K562 (cell line): ENCODE results near the gene C1orf116. TPM values are rescaled to one million over a fixed set of nuclear protein-coding genes. Genes with fewer than 3 reads are reported as not detected.
A peak's percentile ranks its signal among the peaks of the same experiment; 100 is the strongest.

Experiments used
- MCM5 ChIP-seq: fragments of 450-650 bp; IDR thresholded peaks from 2 replicates; pipeline ENCODE4 v1.6.1; 2016; ENCODE audit warnings: low read depth
- POLR2B ChIP-seq: fragments of 450-650 bp; IDR thresholded peaks from 2 replicates; pipeline ENCODE4 v1.6.1; 2018; ENCODE audit warnings: low read depth; ENCODE audit not compliant: partially characterized antibody
- SMARCC2 ChIP-seq: fragments of 450-650 bp; IDR thresholded peaks from 2 replicates; pipeline ENCODE4 v1.6.1; 2017; ENCODE audit warnings: antibody characterized with exemption, moderate library complexity, mild to moderate bottlenecking, low read depth
- XRCC5 ChIP-seq: fragments of 200-400 bp; formaldehyde crosslinking; IDR thresholded peaks from 2 replicates; pipeline ENCODE4 v1.6.1; 2017; ENCODE audit warnings: low read depth, mild to moderate bottlenecking, low read length
- ZBTB17 ChIP-seq: fragments of 450-650 bp; formaldehyde crosslinking; IDR thresholded peaks from 2 replicates; pipeline ENCODE4 v1.4.0; 2020; ENCODE audit warnings: mild to moderate bottlenecking
- ZNF586 ChIP-seq: fragments of 450-650 bp; formaldehyde crosslinking; conservative IDR thresholded peaks from 2 replicates; pipeline ENCODE4 v1.4.0; 2020; ENCODE audit warnings: mild to moderate bottlenecking, moderate library complexity
- polyA plus RNA-seq, 8 experiments: library from polyadenylated mRNA; depleted of rRNA in 4 of 8; stranded (reverse) in 5 of 8; unstranded in 3 of 8; fragments of >200 nt; fragmentation: Nextera tagmentation in 2 of 8; fragmentation: Illumina TruSeq in 1 of 8; extraction: Ambion mirVana in 2 of 8; extraction: Trizol in 1 of 8; gene quantifications; 2 replicates each; pipeline versions ENCODE4 v1.2.1 to v1.2.3, GENCODE V29; 2011 to 2014; ENCODE audit warnings: inconsistent platforms in 1 of 8, missing spikeins in 1 of 8
- total RNA-seq, 7 experiments: library from RNA; depleted of rRNA in 6 of 7; stranded (reverse); fragments of >200 nt in 6 of 7; fragmentation: Illumina TruSeq in 2 of 7; extraction: Trizol in 2 of 7; gene quantifications; 2 replicates each; pipeline versions ENCODE4 v1.2.1 to v1.2.3, GENCODE V29; 2011 to 2021; ENCODE audit warnings: low replicate concordance in 1 of 7
- TF ChIP-seq, protein P1 (sequence below), 2 experiments: fragments of 450-650 bp; formaldehyde crosslinking in 1 of 2; IDR thresholded peaks; 2 replicates each; pipeline versions ENCODE4 v1.4.0 to v1.6.1; 2014 to 2020; ENCODE audit warnings: mild to moderate bottlenecking in 2 of 2, borderline replicate concordance in 1 of 2, low read depth in 1 of 2
- TF ChIP-seq, protein P2 (sequence below): fragments of 250-450 bp; sonication (Bioruptor Pico); IDR thresholded peaks from 2 replicates; pipeline ENCODE4 v1.8.0; 2021; ENCODE audit warnings: moderate library complexity, mild to moderate bottlenecking, inconsistent platforms
- TF ChIP-seq, protein P3 (sequence below): fragments of 450-650 bp; formaldehyde crosslinking; IDR thresholded peaks from 2 replicates; pipeline ENCODE4 v1.4.0; 2020; ENCODE audit warnings: mild to moderate bottlenecking, moderate library complexity
- TF ChIP-seq, protein P4 (sequence below), 2 experiments: IDR thresholded peaks in 1 of 2; conservative IDR thresholded peaks in 1 of 2; 2 replicates each; pipeline ENCODE4 v1.6.1; 2016; ENCODE audit warnings: low read depth in 2 of 2, mild to moderate bottlenecking in 1 of 2, missing compliant biosample characterization in 1 of 2, missing genetic modification characterization in 1 of 2, moderate library complexity in 1 of 2
- TF ChIP-seq, protein P5 (sequence below): fragments of 250-450 bp; sonication (Bioruptor Pico); IDR thresholded peaks from 2 replicates; pipeline ENCODE4 v1.8.0; 2021; ENCODE audit warnings: moderate library complexity, mild to moderate bottlenecking, inconsistent platforms

Gene C1orf116
- total and polyA plus RNA-seq, 9 of the 15 experiments (the other 6 are each of a cell fraction or from before 2014, with no cell fraction given) = 0.62 to 3.0 (median 0.95) TPM

DNA sequence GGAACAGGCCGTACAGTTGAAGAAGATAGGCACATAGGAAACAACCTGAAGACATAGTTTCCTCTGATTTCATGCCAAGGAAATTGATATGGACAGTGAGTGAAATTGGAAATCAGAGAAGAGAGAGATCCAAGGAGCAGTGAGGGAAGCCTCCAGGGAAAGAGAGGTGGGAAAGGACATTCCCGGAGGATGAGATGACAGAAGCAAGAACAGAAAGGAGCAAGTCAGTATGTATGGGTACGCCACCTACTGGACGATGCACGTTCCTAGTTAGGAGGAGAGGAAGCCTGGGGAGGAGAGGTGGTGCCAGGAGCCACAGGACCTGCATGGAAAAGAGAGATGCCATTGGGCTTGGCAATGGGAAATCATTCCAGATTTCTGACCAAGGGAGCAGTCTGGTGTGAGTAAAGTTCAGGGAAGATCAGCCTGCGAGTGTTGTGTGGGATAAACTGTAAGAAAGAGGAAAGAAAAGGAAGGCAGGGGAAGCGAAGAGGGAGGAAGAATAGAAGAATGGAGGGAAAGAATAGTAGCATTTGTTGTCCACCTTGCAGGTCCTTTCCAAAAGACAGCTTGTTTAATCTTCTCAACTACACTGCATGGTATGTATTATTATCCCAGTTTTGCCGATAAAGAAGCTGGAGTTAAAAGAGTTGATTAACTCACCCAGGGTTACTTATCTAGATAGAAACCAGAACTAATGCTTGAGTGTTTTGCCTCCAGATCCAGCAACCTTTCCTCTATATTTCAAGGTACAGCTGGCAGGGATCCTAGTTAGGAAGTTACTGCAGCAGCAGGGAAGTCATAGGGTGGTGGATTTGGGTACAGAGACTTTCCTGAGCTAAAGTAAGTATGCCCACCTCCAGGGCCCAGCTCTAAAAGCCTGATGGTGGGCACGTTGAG lies 27.4 kb downstream of the C1orf116 start (continued):
- TF ChIP-seq, protein P1, sequence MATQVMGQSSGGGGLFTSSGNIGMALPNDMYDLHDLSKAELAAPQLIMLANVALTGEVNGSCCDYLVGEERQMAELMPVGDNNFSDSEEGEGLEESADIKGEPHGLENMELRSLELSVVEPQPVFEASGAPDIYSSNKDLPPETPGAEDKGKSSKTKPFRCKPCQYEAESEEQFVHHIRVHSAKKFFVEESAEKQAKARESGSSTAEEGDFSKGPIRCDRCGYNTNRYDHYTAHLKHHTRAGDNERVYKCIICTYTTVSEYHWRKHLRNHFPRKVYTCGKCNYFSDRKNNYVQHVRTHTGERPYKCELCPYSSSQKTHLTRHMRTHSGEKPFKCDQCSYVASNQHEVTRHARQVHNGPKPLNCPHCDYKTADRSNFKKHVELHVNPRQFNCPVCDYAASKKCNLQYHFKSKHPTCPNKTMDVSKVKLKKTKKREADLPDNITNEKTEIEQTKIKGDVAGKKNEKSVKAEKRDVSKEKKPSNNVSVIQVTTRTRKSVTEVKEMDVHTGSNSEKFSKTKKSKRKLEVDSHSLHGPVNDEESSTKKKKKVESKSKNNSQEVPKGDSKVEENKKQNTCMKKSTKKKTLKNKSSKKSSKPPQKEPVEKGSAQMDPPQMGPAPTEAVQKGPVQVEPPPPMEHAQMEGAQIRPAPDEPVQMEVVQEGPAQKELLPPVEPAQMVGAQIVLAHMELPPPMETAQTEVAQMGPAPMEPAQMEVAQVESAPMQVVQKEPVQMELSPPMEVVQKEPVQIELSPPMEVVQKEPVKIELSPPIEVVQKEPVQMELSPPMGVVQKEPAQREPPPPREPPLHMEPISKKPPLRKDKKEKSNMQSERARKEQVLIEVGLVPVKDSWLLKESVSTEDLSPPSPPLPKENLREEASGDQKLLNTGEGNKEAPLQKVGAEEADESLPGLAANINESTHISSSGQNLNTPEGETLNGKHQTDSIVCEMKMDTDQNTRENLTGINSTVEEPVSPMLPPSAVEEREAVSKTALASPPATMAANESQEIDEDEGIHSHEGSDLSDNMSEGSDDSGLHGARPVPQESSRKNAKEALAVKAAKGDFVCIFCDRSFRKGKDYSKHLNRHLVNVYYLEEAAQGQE (IDR thresholded peaks at IDR 0.05; ENCODE audit: borderline replicate concordance) = peak; percentile 31; the same call in 1 of the 2 replicates
- TF ChIP-seq, protein P1 (CRISPR knock-in tag; IDR thresholded peaks at IDR 0.05; ENCODE audit: low read depth) = no peak
- TF ChIP-seq ZBTB17 (CRISPR knock-in tag) (no peak), SMARCC2 (no peak), MCM5 (no peak), ZNF586 (CRISPR knock-in tag) (no peak), POLR2B (no peak), XRCC5 (peak; percentile 44; the same call in 1 of the 2 replicates)
- TF ChIP-seq, protein P2, sequence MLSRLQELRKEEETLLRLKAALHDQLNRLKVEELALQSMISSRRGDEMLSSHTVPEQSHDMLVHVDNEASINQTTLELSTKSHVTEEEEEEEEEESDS (CRISPR knock-in tag) = no peak
- TF ChIP-seq, protein P3, sequence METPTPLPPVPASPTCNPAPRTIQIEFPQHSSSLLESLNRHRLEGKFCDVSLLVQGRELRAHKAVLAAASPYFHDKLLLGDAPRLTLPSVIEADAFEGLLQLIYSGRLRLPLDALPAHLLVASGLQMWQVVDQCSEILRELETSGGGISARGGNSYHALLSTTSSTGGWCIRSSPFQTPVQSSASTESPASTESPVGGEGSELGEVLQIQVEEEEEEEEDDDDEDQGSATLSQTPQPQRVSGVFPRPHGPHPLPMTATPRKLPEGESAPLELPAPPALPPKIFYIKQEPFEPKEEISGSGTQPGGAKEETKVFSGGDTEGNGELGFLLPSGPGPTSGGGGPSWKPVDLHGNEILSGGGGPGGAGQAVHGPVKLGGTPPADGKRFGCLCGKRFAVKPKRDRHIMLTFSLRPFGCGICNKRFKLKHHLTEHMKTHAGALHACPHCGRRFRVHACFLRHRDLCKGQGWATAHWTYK (CRISPR knock-in tag) = no peak
- TF ChIP-seq, protein P4, sequence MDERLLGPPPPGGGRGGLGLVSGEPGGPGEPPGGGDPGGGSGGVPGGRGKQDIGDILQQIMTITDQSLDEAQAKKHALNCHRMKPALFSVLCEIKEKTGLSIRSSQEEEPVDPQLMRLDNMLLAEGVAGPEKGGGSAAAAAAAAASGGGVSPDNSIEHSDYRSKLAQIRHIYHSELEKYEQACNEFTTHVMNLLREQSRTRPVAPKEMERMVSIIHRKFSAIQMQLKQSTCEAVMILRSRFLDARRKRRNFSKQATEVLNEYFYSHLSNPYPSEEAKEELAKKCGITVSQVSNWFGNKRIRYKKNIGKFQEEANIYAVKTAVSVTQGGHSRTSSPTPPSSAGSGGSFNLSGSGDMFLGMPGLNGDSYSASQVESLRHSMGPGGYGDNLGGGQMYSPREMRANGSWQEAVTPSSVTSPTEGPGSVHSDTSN (CRISPR knock-in tag; IDR thresholded peaks at IDR 0.05; ENCODE audit: low read depth) = no peak
- TF ChIP-seq, protein P4 (tag; conservative IDR thresholded peaks at IDR 0.05; ENCODE audit: low read depth) = no peak
- TF ChIP-seq, protein P5, sequence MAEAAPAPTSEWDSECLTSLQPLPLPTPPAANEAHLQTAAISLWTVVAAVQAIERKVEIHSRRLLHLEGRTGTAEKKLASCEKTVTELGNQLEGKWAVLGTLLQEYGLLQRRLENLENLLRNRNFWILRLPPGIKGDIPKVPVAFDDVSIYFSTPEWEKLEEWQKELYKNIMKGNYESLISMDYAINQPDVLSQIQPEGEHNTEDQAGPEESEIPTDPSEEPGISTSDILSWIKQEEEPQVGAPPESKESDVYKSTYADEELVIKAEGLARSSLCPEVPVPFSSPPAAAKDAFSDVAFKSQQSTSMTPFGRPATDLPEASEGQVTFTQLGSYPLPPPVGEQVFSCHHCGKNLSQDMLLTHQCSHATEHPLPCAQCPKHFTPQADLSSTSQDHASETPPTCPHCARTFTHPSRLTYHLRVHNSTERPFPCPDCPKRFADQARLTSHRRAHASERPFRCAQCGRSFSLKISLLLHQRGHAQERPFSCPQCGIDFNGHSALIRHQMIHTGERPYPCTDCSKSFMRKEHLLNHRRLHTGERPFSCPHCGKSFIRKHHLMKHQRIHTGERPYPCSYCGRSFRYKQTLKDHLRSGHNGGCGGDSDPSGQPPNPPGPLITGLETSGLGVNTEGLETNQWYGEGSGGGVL (CRISPR knock-in tag) = no peak
